GM12878 (cell line): Measurements from ENCODE around the gene PTPRN2. TPM values are rescaled to one million over a fixed set of nuclear protein-coding genes. Genes with fewer than 3 reads are reported as not detected.

Source experiments
- ATAC-seq: fragments of 200-7000 bp; cut with Tn5 transposase; 3 replicates; pipeline ENCODE4 v1.9.1; 2020; ENCODE audit warnings: mild to moderate bottlenecking, moderate library complexity
- BruUV-seq: library from RNA; stranded (reverse); fragments of 400-500 nt; replicated peaks from 2 replicates; lab custom pipeline; 2021; lab: Mats Ljungman, UMichigan
- CTCF ChIA-PET: fragments of 300-600 bp; sonication (Branson Sonifier 250); formaldehyde crosslinking; extraction: SDS; loops from one replicate; lab custom pipeline; 2021; ENCODE audit warnings: inconsistent platforms; lab: Yijun Ruan, JAX
- POLR2A ChIA-PET: fragments of 350-600 bp; formaldehyde crosslinking; extraction: SDS; loops from one replicate; lab custom pipeline; 2021; ENCODE audit warnings: inconsistent platforms; lab: Charles Lee
- RAD21 ChIA-PET: fragments of 300-600 bp; sonication (Branson Sonifier 250); formaldehyde crosslinking; loops from one replicate; lab custom pipeline; 2023; ENCODE audit warnings: antibody characterized with exemption; ENCODE audit not compliant: unreplicated experiment; lab: Charles Lee
- SMC1A ChIA-PET: fragments of 300-600 bp; sonication (Branson Sonifier 250); formaldehyde crosslinking; loops from one replicate; lab custom pipeline; 2023; ENCODE audit not compliant: unreplicated experiment, uncharacterized antibody; lab: Charles Lee
- DNase-seq: peaks from one replicate; pipeline ENCODE4 v3.0.0-alpha.2; 2011; ENCODE audit warnings: low read depth, low spot score
- FAIRE-seq: peaks from 3 replicates; lab custom pipeline; 2011; peaks lifted over from hg19 to GRCh38; lab: Jason Lieb, UNC
- H2AFZ ChIP-seq: 2 replicates; pipeline ENCODE4 v1.6.0; 2011; ENCODE audit warnings: low read depth, low read length, control low read depth; ENCODE audit not compliant: control insufficient read depth
- H3K27ac ChIP-seq: 2 replicates; pipeline ENCODE4 v1.5.1; 2011; ENCODE audit warnings: control low read depth; ENCODE audit not compliant: control insufficient read depth, insufficient read depth
- H3K27me3 ChIP-seq, 2 experiments: replicated peaks in 1 of 2; 2 replicates each; pipeline versions ENCODE4 v1.6.0 to v1.6.1; 2011; ENCODE audit warnings: low read length in 1 of 2; ENCODE audit not compliant: control insufficient read depth in 2 of 2, insufficient read depth in 2 of 2
- H3K36me3 ChIP-seq, 2 experiments: 2 replicates each; pipeline ENCODE4 v1.5.1; 2011; ENCODE audit warnings: low read length in 1 of 2; ENCODE audit not compliant: control insufficient read depth in 2 of 2, insufficient read depth in 2 of 2
- H3K4me1 ChIP-seq: 2 replicates; pipeline ENCODE4 v1.6.1; 2011; ENCODE audit warnings: mild to moderate bottlenecking, low read length, moderate library complexity, mixed read lengths; ENCODE audit not compliant: control insufficient read depth, insufficient read depth
- H3K4me2 ChIP-seq: 2 replicates; pipeline ENCODE4 v1.6.0; 2011; ENCODE audit warnings: control low read depth; ENCODE audit not compliant: control insufficient read depth, insufficient read depth
- H3K4me3 ChIP-seq: fragments of 200-600 bp; sonication (generic); 2 replicates; pipeline ENCODE4 v1.5.1; 2016
- H3K79me2 ChIP-seq: 2 replicates; pipeline ENCODE4 v1.6.0; 2011; ENCODE audit warnings: low read length; ENCODE audit not compliant: control insufficient read depth, insufficient read depth
- H3K9ac ChIP-seq: 2 replicates; pipeline ENCODE4 v1.8.0; 2011; ENCODE audit warnings: low read length, control low read depth, mixed read lengths; ENCODE audit not compliant: control insufficient read depth, insufficient read depth
- H3K9me3 ChIP-seq: replicated peaks from 3 replicates; pipeline ENCODE4 v1.5.1; 2011; ENCODE audit warnings: mild to moderate bottlenecking, low read length; ENCODE audit not compliant: control insufficient read depth, insufficient read depth
- H4K20me1 ChIP-seq: 2 replicates; pipeline ENCODE4 v1.6.0; 2011; ENCODE audit not compliant: control insufficient read depth, insufficient read depth
- ASH2L ChIP-seq: fragments of 300-600, 200-600 bp; sonication (generic); IDR thresholded peaks from 2 replicates; pipeline ENCODE4 v1.6.1; 2017; ENCODE audit warnings: low read depth, mild to moderate bottlenecking, borderline replicate concordance
- BHLHE40 ChIP-seq, 2 experiments: fragments of 450-650 bp in 1 of 2; IDR thresholded peaks; 2 replicates each; pipeline ENCODE4 v1.6.1; 2011 to 2017; ENCODE audit warnings: low read depth in 2 of 2, borderline replicate concordance in 1 of 2, improper control_type of control experiment in 1 of 2, low read length in 1 of 2, mild to moderate bottlenecking in 1 of 2
- CBFB ChIP-seq: IDR thresholded peaks from 2 replicates; pipeline ENCODE4 v1.6.1; 2016; ENCODE audit warnings: antibody characterized with exemption, low read depth
- CBX5 ChIP-seq: sonication (generic); IDR thresholded peaks from 2 replicates; pipeline ENCODE4 v1.6.1; 2016; ENCODE audit warnings: low read depth, moderate library complexity, mild to moderate bottlenecking, inconsistent platforms
- E2F4 ChIP-seq: IDR thresholded peaks from 2 replicates; pipeline ENCODE4 v1.6.1; 2012; ENCODE audit warnings: low read depth, low read length, improper control_type of control experiment
- KLF5 ChIP-seq: fragments of 450-650 bp; IDR thresholded peaks from 2 replicates; pipeline ENCODE4 v1.6.1; 2014; ENCODE audit warnings: mild to moderate bottlenecking; ENCODE audit not compliant: partially characterized antibody
- MTA3 ChIP-seq: IDR thresholded peaks from 2 replicates; pipeline ENCODE4 v1.6.1; 2012; ENCODE audit warnings: low read length, inconsistent platforms, borderline replicate concordance
- NFYB ChIP-seq: IDR thresholded peaks from 2 replicates; pipeline ENCODE4 v1.6.1; 2011; ENCODE audit warnings: low read depth, mild to moderate bottlenecking, low read length, improper control_type of control experiment, moderate library complexity; ENCODE audit not compliant: insufficient read depth
- PBX3 ChIP-seq: IDR thresholded peaks from 2 replicates; pipeline ENCODE4 v1.6.1; 2011; ENCODE audit warnings: mild to moderate bottlenecking, low read depth, low read length, moderate library complexity; ENCODE audit not compliant: insufficient replicate concordance
- RAD21 ChIP-seq: IDR thresholded peaks from 2 replicates; pipeline ENCODE4 v1.6.1; 2011; ENCODE audit warnings: mild to moderate bottlenecking, low read depth, low read length, moderate library complexity; ENCODE audit not compliant: insufficient read depth
- REST ChIP-seq: IDR thresholded peaks from 2 replicates; pipeline ENCODE4 v1.6.1; 2012; ENCODE audit warnings: mild to moderate bottlenecking, low read depth, low read length
- TBL1XR1 ChIP-seq: IDR thresholded peaks from 2 replicates; pipeline ENCODE4 v1.6.1; 2012; ENCODE audit warnings: low read depth, low read length, improper control_type of control experiment
- TCF3 ChIP-seq: IDR thresholded peaks from 2 replicates; pipeline ENCODE4 v1.6.1; 2012; ENCODE audit warnings: low read depth, mild to moderate bottlenecking, low read length, borderline replicate concordance; ENCODE audit not compliant: insufficient read depth
- YBX1 ChIP-seq: fragments of 450-650 bp; IDR thresholded peaks from 2 replicates; pipeline ENCODE4 v1.6.1; 2016; ENCODE audit warnings: antibody characterized with exemption
- WGBS: methylation state at CpG from one replicate; pipeline ENCODE4 v1.1.6; 2016; ENCODE audit warnings: low lambda C conversion rate; ENCODE audit not compliant: insufficient replicate concordance, insufficient coverage; ENCODE audit errors: missing lambda C conversion rate; 5-methylcytosine and 5-hydroxymethylcytosine counted together
- in situ Hi-C: fragments of 300-500 bp; cut with MboI; formaldehyde crosslinking; loops from 9 replicates; pipeline ENCODE4 v1.14.3; 2018; ENCODE audit warnings: mixed read lengths
- intact Hi-C: fragments of 100-400 bp; cut with micrococcal nuclease; formaldehyde crosslinking; loops from one replicate; pipeline ENCODE4 v1.14.2; 2022; ENCODE audit not compliant: unreplicated experiment
- polyA plus RNA-seq, 11 experiments: library from polyadenylated mRNA; depleted of rRNA in 4 of 11; unstranded in 6 of 11; stranded (reverse) in 5 of 11; fragments of >200 nt; fragmentation: Nextera tagmentation in 4 of 11; fragmentation: Illumina TruSeq in 1 of 11; extraction: Ambion mirVana in 4 of 11; extraction: Trizol in 1 of 11; gene quantifications; 1 replicate in 1 of 11; 2 replicates in 10 of 11; pipeline versions ENCODE4 v1.2.1 to v1.2.3, GENCODE V29; 2011 to 2016; ENCODE audit warnings: inconsistent platforms in 2 of 11, missing spikeins in 2 of 11, low read depth in 1 of 11
- total RNA-seq, 4 experiments: library from RNA; depleted of rRNA in 3 of 4; stranded (reverse); fragments of >200 nt in 3 of 4; fragmentation: Illumina TruSeq in 1 of 4; extraction: Trizol in 1 of 4; gene quantifications; 2 replicates each; pipeline versions ENCODE4 v1.2.1 to v1.2.3, GENCODE V29; 2013 to 2021

PTPRN2 gene
- total and polyA plus RNA-seq, 10 of the 15 experiments (the other 5 are each of a cell fraction or from before 2014, with no cell fraction given) = 5.4 TPM; not detected in 9

GRCh38 chr7:158586499-158587161 lies 993 bp downstream of the PTPRN2 start:
- H3K27me3 ChIP-seq = no peaks in the 10 kb centered on the region
- H4K20me1 ChIP-seq = no peaks in the 10 kb centered on the region
- DNase-seq = no peak
- no peak overlapping the region for H3K4me3 ChIP-seq
- H3K4me2 ChIP-seq = no peak overlapping the region
- POLR2A ChIA-PET = no interaction called here
- TF ChIP-seq NFYB (no peak), PBX3 (no peak), RAD21 (no peak), TBL1XR1 (no peak), REST (no peak), MTA3 (no peak), E2F4 (no peak), CBX5 (no peak), CBFB (no peak), TCF3 (no peak), YBX1 (no peak), ASH2L (no peak), BHLHE40 (IDR thresholded peaks at IDR 0.05; ENCODE audit: borderline replicate concordance in 1 of 2, low read depth in 2 of 2, low read length in 1 of 2) (no peak), KLF5 (no peak)
- TF ChIP-seq, all 136 proteins: peak for 0
- no peak overlapping the region for H3K27ac ChIP-seq
- BruUV-seq = no TSS peak
- H2AFZ ChIP-seq = no peak overlapping the region
- in situ Hi-C loops = no loop called here
- FAIRE-seq (no peak), ATAC-seq (no peak)
- no peaks in the 10 kb centered on the region for H3K9me3 ChIP-seq
- no peaks in the 10 kb centered on the region for H3K4me1 ChIP-seq
- H3K36me3 ChIP-seq = no peaks in the 10 kb centered on the region
- intact Hi-C loops = no loop called here
- CTCF ChIA-PET = no interaction called here
- SMC1A ChIA-PET = no interaction called here
- H3K9ac ChIP-seq = no peak overlapping the region
- WGBS = 56% methylated on average over 41 of the region's 63 CpGs
- RAD21 ChIA-PET = no interaction called here
- no peaks in the 10 kb centered on the region for H3K79me2 ChIP-seq
